Fibroblast of skin of left quadriceps (primary cell): ENCODE measurements around the gene PLA2G4A.

ENCODE experiments used
- DNase-seq, 2 experiments: peaks; one replicate each; pipeline ENCODE4 v3.0.0-alpha.2; 2013; ENCODE audit warnings: low read depth in 2 of 2

PLA2G4A gene

GRCh38 chr1:186828611-186829454 is at the start of gene PLA2G4A:
Gene PLA2G4A, plus strand, starts transcription at chr1:186828949. Its CDS starts 25,406 bp downstream, at chr1:186854355.
- peak; percentile 37 to 44 for DNase-seq

- no peak for DNase-seq
Measured at GRCh38 chr1:186780076-186780475, 48.7 kb upstream of the PLA2G4A start.

GRCh38 chr1:186781730-186782129 is 47.0 kb upstream of the PLA2G4A start:
- DNase-seq: no peak

GRCh38 chr1:186782791-186783190 is 46.0 kb upstream of the PLA2G4A start:
- DNase-seq: no peak

DNA sequence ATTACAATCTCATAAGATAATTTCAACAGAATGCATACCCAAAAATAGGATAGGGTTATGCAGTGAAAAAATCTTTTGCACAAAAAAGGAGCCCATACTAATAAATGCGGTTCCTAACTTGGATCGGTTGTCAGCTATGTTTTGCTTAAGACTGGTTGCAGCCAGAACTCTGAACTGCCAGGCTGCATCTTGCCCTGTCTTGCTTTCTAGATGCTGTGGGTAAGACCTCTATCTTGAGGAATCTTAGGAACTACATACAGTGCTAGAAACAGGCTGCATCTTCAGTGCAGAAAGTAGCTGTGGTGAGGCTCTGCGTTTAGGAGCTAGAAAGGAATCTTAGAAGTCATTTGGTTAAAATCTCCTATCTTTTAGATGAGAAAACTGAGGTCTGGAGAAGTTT is 45.6 kb upstream of the PLA2G4A start:
- DNase-seq: no peak

- DNase-seq: no peak
Measured at GRCh38 chr1:186785503-186785902, 43.2 kb upstream of the PLA2G4A start.

- DNase-seq: no peak
Measured at GRCh38 chr1:186790101-186790500, 38.6 kb upstream of the PLA2G4A start.

- DNase-seq: no peak
Measured at GRCh38 chr1:186792870-186793581, 35.7 kb upstream of the PLA2G4A start.

GRCh38 chr1:186793582-186793927 is 35.2 kb upstream of the PLA2G4A start:
- DNase-seq: no peak

DNA sequence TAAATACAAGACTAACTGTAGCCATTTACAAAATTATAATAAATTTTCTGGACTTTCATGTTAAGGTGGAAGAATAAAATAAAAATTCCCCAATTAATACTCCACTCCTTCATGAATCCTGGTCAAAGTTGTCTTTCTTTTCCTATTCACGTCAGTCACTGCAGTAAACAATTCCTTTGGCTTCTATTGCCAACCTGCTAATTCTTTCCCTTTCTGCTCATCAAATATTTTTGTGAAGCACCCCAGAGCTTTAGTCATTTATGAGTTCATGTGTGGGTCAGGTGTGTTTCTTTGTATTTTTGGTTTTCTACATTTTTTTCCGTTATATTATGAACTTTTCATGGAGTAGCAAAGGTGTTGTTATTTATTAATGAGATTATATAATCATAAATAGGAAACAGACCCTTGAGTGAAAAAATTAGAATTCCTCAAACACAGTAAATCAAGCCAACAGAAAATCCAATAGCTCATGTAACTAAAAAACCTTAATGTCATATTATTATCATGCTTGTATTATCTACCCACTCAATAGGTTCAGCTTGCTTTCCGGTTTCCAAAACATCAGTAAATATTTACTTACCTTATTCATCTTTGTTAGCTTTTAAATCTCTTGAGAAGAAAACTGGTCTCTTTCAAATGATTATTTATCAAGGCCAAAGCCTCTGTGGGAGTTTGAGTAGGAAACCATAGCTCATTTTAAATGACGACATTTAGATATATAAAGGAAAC is 29.6 kb upstream of the PLA2G4A start:
- no peak for DNase-seq

GRCh38 chr1:186799689-186800054 is 29.1 kb upstream of the PLA2G4A start:
- no peak for DNase-seq

- DNase-seq: no peak
Measured at GRCh38 chr1:186802388-186802787, 26.4 kb upstream of the PLA2G4A start.

GRCh38 chr1:186804679-186805078 is 24.1 kb upstream of the PLA2G4A start:
- no peak for DNase-seq

GRCh38 chr1:186806477-186806876 is 22.3 kb upstream of the PLA2G4A start:
- DNase-seq: no peak

DNA sequence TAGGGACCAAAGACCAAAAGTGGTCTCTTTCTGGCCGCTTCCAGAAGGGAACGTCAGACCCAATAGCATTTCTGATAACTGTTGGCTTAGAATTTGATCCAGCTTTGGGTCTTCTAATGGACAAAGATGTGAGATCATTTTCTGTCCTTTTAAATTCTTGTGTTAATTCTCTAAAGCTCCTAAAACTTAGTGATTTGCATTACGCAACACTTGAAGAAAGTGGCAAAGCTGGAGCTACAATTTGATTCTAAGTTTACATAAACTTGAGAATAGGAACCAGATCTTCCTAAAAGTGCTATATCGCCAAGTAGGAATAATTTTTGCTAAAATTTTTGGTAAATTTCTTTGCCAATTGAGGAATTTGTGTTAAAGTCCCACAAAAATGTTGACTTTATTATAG is 21.6 kb upstream of the PLA2G4A start:
- DNase-seq: no peak

DNA sequence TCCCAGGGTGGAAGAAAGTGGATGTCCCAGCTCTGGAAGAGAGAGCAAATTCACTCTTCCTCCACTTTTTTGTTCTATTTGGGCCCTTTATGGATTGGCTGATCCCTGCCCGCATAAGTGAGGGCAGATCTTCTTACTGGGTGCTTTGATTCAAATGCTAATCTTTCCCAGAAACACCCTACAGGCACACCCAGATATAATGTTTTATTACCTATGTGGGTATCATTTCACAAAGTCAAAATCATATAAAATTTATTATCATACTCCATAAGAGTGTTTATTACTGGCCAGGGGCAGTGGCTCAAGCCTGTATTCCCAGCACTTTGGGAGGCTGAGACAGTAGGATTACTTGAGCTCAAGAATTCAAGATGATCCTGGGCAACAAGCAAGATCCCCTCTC is 16.9 kb upstream of the PLA2G4A start:
- DNase-seq: no peak

DNA sequence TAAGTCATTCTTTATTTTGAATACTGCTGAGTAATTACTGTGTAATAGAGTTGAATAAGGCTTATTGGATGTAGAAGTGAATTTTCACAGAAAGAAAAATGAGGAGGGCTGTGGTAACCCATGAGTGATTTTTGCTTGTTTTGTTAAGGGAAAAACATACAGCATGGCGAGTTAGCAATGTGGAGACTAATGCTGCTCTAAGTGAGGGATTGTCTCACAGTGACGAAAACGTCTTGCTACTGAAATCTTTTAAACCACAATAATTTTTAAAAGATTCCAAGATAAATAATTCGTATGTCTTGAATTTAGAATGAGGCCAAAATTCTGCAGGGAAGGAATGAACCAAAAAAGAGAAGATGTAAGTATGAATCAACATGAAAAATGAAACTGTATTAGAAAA is 16.2 kb upstream of the PLA2G4A start:
- DNase-seq: peak; percentile 71 to 76

- DNase-seq: no peak
Measured at GRCh38 chr1:186813420-186813819, 15.3 kb upstream of the PLA2G4A start.

GRCh38 chr1:186819126-186819525 is 9.6 kb upstream of the PLA2G4A start:
- peak; percentile 34 to 39 for DNase-seq

DNA sequence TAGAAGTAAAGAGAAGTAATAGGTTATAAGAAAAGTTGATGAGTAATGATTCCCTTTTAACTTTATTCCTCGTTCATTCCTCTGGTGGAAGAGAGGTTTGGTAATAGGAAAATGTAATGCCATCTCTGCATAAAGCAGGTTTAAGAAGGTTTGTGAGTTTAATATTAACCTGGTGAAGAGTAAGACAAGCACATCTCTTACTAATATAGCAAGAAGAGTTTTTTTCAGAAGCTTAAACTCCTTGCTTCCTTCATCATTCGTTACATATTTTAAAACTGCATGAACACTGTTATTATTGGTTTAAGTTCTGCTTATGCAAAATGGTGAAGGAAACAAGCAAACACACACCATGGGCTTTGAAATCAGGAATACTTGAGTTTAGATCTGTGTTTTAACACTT is 9.2 kb upstream of the PLA2G4A start:
- DNase-seq: no peak

- DNase-seq: no peak
Measured at GRCh38 chr1:186829686-186830587, 1.2 kb downstream of the PLA2G4A start.

DNA sequence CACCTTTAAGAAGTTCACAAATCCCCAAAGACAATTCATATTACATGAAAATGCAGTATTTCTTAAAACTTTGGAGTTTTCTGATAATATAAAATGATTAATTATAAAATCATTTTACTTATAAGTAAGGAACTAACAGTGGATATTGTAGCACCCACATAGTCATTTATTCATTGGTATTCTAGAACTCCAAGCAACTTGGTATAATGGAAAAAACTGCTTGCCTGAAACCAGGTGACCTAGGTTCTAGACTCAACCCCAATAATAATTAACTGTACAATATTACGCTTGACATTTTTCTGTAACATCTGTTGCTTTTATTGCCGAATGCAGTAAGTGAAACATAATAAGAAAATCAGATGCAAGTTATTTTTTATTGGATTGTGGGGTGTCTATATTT is 2.4 kb downstream of the PLA2G4A start:
- no peak for DNase-seq
